ENCODE measurements around the gene SHC1.

Gene SHC1

GRCh38 chr1:154934358-154934948 lies 36.1 kb downstream of the SHC1 start:
- no peak for DNase-seq

DNA sequence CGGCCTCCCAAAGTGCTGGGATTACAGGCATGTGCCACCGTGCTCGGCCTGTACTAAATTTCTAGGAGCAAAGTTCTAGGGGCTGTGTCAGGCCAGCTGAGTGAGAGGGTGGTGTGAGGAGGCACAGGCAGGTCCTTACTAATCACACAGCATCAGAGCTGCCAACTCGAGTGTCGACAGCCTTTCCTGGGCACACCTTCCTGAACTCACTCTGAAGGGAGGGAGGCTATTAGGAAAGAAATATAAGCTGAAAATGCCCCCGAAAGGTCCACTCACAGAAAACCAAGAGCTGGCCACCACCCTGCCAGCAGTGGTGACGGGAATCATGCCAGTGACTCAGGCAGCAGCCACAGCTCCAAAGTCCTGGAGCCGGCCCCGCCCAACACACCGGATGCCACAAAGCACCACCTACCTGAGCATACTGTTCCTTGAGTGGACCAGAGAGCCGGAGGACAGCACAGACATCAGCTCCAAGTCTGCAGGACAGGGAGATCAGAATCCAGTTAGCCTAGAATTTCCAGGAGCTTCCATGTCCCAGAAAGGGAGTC lies 38.5 kb downstream of the SHC1 start:
- DNase-seq: no peak

GRCh38 chr1:154926201-154926600 lies 44.3 kb downstream of the SHC1 start:
- DNase-seq: no peak

DNA sequence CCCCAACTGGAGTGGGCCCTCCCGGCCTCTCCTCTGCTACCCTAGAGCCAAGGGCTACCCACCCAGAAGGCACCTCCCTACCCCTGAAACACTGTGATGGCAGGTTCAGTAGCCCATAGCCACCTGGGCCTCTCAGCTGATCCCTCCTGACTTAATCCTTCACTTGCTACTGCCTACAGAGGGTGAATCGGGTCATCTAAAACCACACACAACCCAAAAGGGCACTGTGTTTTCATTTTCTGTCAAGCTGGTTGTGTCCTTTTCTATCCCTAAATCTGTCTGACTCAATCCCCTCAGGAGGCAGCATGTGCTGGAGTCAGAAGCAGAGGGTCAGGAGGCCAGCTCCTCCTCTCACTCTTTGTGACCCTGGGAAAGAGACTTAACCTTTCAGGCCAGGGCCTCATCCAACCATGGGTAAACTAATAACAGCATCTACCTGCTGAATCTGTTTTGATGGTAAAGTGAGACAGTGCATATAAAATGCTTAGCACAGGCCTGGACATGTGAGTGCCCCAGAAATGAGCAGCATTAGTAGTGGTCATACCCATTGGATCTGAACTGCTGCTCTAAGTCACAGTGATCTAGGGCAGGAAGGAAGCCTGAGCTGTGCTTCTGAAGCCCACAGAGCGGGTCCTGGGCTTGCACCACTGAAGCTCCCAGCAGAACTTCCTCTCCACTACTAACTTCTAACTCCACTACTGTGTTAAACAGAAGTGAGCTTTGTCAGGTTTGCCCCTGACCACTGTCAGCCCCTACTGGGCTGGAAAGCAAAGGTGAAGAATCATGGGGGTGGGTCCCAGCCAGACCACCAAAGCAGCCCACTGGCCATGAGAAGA lies 45.0 kb downstream of the SHC1 start:
- DNase-seq: no peak

GRCh38 chr1:154923695-154924094 lies 46.9 kb downstream of the SHC1 start:
- no peak for DNase-seq

DNA sequence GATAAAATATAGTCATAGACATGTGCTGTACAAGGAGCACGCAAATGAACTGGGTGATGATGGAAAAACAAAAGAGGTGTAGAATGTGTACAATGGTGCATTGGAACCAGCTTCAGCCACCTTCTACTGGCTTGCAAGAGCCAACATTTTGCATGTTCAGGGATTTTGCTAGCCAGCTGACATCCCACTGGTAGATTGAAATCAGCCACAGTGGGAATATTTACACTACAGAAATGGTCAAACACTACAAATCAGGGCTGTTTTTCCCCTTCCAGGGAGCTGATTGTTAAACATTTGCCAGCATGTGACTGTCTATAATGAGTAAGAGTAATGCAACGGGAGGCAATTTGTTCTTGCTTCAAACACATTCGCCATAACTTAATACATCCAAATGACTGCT lies 57.3 kb downstream of the SHC1 start:
- DNase-seq: no peak

- DNase-seq: no peak
These were observed 57.8 kb downstream of the SHC1 start for GRCh38 chr1:154912755-154913154.

Measured in NCI-H1105 treated with DMSO at 0.1 percent for 48 hours (cell line).